ENCODE data around the gene MIB1. TPM values are rescaled to one million over a fixed set of nuclear protein-coding genes. Genes with fewer than 3 reads are reported as not detected.

MIB1 gene
- total and polyA plus RNA-seq, 9 of the 15 experiments (the other 6 are each of a cell fraction or from before 2014, with no cell fraction given), result 7.2 to 43.8 (median 23.2) TPM

DNA sequence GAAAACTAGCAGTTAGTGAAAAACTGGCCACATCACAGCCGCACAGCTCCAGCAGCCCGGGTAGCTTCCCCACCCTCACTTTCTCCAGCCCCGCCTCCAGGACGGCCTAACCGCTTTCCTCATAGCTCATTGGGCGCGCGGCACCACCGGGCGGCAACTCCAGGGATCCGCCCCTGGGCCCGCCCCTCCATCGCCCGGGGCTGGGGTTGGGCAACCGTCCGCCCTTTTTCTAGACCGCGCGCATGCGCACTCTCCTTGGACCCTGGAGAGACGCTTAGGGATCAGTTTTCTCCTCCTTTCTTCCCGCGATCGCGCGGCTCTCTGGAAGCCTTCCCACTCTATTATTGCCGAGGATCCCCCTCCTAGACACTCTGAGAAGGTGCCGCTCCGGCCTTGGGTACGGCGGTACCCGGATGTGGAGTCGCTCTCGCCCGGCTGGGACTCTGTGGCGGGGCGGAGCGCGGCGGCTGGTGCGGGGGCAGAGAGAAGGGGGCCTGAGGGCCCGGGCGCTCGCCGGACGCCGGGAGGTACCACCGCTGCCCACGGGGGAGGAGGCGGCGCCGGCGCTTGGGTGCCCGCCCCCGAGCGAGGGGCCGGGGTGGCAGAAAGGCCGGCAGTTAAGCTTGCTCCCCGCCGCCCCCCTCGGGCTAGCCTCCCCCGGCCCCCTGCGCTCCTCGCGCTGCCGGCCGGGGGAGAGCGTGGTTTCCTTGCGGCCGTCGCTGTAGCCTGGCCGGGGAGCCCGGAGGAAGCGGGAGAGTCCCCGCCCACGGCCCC, at the start of gene MIB1 (continued):
- TF ChIP-seq MCM7 (IDR thresholded peaks at IDR 0.05) (no peak), MIER1 (IDR thresholded peaks at IDR 0.05; ENCODE audit: low read depth) (no peak), MEF2D (tag; conservative IDR thresholded peaks at IDR 0.05; ENCODE audit: low read depth) (no peak), PHF20 (IDR thresholded peaks at IDR 0.05; ENCODE audit: partially characterized antibody) (no peak), HDAC1 (IDR thresholded peaks at IDR 0.05) (0 out of 4 replicates have a peak, but pooled peaks of 1 of the 2 experiments have one; percentile 28), ESRRB (CRISPR knock-in tag; IDR thresholded peaks at IDR 0.05; ENCODE audit: borderline replicate concordance) (no peak), ZEB2 (IDR thresholded peaks at IDR 0.05) (no peak), NONO (IDR thresholded peaks at IDR 0.05; ENCODE audit: low read depth in 2 of 2, low read length in 1 of 2) (peak in 1 of 2 experiments; percentile 43; a peak in 1 of 4 replicates), POLR3G (IDR thresholded peaks at IDR 0.05; ENCODE audit: extremely low read depth, insufficient read length, insufficient replicate concordance) (no peak), JUND (IDR thresholded peaks at IDR 0.05; ENCODE audit: borderline replicate concordance, low read depth, low read length) (peak; percentile 32; the same call in 1 of the 2 replicates), JUND (tag; IDR thresholded peaks at IDR 0.05; ENCODE audit: borderline replicate concordance, low read depth, low read length) (no peak), MYC (IDR thresholded peaks at IDR 0.05; ENCODE audit: low read depth, low read length) (peak; percentile 31), MYC (CRISPR knock-in tag; IDR thresholded peaks at IDR 0.05; ENCODE audit: borderline replicate concordance, low read depth) (no peak), NCOA2 (IDR thresholded peaks at IDR 0.05; ENCODE audit: partially characterized antibody in 2 of 2) (peak in 1 of 2 experiments; percentile 75), ZNF695 (CRISPR knock-in tag; IDR thresholded peaks at IDR 0.05) (no peak), KAT7 (CRISPR knock-in tag; IDR thresholded peaks at IDR 0.05; ENCODE audit: borderline replicate concordance) (no peak; the same call in 1 of the 2 replicates), ZNF764 (CRISPR knock-in tag; IDR thresholded peaks at IDR 0.05; ENCODE audit: low read depth) (0 out of 2 replicates have a peak, but pooled peaks have one; percentile 46), CBFA2T3 (IDR thresholded peaks at IDR 0.05) (no peak), MTA2 (IDR thresholded peaks at IDR 0.05; ENCODE audit: low read depth) (no peak)
- TF ChIP-seq, protein P1, sequence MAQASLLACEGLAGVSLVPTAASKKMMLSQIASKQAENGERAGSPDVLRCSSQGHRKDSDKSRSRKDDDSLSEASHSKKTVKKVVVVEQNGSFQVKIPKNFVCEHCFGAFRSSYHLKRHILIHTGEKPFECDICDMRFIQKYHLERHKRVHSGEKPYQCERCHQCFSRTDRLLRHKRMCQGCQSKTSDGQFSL (CRISPR knock-in tag; IDR thresholded peaks at IDR 0.05), result no peak
- TF ChIP-seq, protein P1 (tag; IDR thresholded peaks at IDR 0.05), result no peak
- TF ChIP-seq, protein P2, sequence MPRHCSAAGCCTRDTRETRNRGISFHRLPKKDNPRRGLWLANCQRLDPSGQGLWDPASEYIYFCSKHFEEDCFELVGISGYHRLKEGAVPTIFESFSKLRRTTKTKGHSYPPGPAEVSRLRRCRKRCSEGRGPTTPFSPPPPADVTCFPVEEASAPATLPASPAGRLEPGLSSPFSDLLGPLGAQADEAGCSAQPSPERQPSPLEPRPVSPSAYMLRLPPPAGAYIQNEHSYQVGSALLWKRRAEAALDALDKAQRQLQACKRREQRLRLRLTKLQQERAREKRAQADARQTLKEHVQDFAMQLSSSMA (CRISPR knock-in tag; IDR thresholded peaks at IDR 0.05), result no peak
- TF ChIP-seq, protein P3, sequence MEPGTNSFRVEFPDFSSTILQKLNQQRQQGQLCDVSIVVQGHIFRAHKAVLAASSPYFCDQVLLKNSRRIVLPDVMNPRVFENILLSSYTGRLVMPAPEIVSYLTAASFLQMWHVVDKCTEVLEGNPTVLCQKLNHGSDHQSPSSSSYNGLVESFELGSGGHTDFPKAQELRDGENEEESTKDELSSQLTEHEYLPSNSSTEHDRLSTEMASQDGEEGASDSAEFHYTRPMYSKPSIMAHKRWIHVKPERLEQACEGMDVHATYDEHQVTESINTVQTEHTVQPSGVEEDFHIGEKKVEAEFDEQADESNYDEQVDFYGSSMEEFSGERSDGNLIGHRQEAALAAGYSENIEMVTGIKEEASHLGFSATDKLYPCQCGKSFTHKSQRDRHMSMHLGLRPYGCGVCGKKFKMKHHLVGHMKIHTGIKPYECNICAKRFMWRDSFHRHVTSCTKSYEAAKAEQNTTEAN (CRISPR knock-in tag; IDR thresholded peaks at IDR 0.05), result no peak
- TF ChIP-seq, protein P4, sequence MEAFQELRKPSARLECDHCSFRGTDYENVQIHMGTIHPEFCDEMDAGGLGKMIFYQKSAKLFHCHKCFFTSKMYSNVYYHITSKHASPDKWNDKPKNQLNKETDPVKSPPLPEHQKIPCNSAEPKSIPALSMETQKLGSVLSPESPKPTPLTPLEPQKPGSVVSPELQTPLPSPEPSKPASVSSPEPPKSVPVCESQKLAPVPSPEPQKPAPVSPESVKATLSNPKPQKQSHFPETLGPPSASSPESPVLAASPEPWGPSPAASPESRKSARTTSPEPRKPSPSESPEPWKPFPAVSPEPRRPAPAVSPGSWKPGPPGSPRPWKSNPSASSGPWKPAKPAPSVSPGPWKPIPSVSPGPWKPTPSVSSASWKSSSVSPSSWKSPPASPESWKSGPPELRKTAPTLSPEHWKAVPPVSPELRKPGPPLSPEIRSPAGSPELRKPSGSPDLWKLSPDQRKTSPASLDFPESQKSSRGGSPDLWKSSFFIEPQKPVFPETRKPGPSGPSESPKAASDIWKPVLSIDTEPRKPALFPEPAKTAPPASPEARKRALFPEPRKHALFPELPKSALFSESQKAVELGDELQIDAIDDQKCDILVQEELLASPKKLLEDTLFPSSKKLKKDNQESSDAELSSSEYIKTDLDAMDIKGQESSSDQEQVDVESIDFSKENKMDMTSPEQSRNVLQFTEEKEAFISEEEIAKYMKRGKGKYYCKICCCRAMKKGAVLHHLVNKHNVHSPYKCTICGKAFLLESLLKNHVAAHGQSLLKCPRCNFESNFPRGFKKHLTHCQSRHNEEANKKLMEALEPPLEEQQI (IDR thresholded peaks at IDR 0.05), result no peak
